ENCODE data around the gene MFSD11.
"Not testable (repeated sequence)": the region's sequence is repeated elsewhere in the genome, so short reads cannot be mapped to it uniquely, and the experiment has no call there.

MFSD11 gene

GRCh38 chr17:76727745-76728456 lies 10.0 kb upstream of the MFSD11 start:
- DNase-seq: no peak

- not testable (repeated sequence) for DNase-seq
Observed at GRCh38 chr17:76731800-76732733, 5.9 kb upstream of the MFSD11 start.

- DNase-seq: no peak
Observed at GRCh38 chr17:76732734-76733617, 4.9 kb upstream of the MFSD11 start.

- DNase-seq: no peak
Observed at GRCh38 chr17:76733618-76733957, 4.3 kb upstream of the MFSD11 start.

- DNase-seq: no peak
Observed at GRCh38 chr17:76734080-76734840, 3.7 kb upstream of the MFSD11 start.

GRCh38 chr17:76735006-76735405 lies 2.9 kb upstream of the MFSD11 start:
- no peak for DNase-seq

- DNase-seq: no peak
Observed at GRCh38 chr17:76735586-76736348, 2.2 kb upstream of the MFSD11 start.

- peak; percentile 85 for DNase-seq
Observed at GRCh38 chr17:76736349-76737081, 1.4 kb upstream of the MFSD11 start.

GRCh38 chr17:76737082-76737675 lies 740 bp upstream of the MFSD11 start, which contains the start of gene SRSF2:
Gene SRSF2, minus strand, starts transcription at chr17:76737331. Its CDS starts 171 bp downstream, at chr17:76737160.
- peak; percentile 99 for DNase-seq

DNA sequence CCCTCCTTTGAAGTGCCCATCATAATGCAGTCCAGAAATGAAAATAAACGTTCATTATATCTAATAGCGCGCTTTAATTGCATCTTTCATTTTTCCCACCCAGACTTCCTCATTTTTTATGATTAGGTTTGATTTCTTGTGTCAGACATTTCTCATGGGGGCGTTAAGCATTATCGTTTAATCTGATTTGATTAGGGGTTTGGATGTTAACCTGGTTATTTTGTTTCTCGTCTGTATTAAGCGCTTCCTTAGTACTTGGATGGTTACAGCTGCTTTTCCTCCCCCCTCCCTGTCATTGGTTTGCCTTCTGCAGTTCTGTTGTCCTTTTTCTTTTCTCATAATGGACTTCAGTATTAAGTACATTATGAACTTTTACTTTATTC lies 540 bp downstream of the MFSD11 start:
- no peak for DNase-seq

DNA sequence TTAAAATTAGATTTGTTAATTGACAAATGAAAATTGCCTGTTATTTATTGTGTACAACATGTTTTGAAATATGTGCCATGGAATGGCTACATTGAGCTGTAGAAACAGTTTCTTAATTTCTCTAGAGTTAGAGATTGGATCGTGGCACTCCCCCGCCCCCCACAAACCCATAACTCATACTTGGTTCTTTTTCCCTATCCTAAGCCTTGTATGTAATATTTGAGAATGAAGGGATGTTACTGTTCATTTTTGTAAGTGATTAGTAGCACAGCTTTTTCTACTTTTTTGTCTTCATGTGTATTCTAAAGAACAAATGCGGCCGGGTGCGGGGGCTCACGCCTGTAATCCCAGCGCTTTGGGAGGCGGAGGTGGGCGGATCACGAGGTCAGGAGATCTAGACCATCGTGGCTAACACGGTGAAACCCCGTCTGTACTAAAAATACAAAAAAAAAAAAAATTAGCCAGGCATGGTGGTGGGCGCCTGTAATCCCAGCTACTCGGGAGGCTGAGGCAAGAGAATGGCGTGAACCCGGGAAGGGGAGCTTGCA lies 1.7 kb downstream of the MFSD11 start:
- DNase-seq: not testable (repeated sequence)

GRCh38 chr17:76740329-76741118 lies 2.6 kb downstream of the MFSD11 start:
- peak; percentile 37 for DNase-seq

DNA sequence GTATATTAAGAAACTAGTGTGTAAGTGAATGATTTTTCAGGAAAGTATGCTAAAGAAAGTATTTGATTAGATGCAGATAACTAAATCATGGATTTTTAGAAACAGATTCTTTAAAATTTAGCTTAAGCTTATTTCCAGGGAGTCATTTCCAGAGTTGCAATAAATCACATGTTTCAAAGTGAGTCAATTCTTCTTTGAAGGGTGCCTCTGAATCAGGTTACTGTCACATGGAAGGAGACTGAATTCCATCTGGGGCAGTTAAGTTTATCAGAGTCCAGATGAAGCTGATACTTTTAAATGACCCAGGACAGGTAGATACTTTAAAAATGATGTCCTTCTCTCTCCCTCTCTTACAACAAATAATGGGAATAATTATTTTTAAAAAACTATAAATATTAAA lies 5.0 kb downstream of the MFSD11 start:
- DNase-seq: no peak

- no peak for DNase-seq
Observed at GRCh38 chr17:76744747-76745146, 6.8 kb downstream of the MFSD11 start.

GRCh38 chr17:76745785-76746184 lies 7.9 kb downstream of the MFSD11 start:
- not testable (repeated sequence) for DNase-seq

DNA sequence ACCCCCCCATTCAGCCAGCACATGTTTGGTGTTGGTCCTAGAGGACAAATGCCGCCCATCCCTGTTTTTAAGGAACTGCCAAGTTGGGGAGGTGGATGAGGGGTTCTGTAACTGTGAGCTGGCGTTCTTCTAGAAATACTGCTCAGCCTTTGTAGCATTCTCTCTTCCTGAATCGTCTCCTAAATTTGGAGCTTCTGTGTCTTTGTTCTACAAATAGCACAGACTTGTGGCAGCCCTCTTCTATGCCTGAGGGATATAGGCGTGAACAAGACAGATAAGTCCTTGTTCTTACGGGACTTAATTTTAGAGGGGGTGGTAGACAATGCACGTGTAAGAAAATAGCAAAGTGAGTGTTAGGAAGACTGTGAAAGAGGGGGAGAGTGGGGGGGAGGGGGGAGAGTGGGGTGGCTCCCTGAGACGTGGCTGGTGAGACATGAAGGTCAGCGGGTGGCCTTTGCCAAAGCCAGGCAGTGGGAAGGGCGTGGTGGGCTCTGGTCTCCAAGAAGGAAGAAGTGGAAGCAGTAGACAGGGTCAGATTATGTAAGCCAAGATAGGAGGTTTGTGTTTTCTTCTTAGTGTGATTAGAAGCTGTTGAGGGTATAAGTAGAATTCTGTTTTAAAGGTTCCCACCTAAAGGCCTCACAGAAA lies 9.9 kb downstream of the MFSD11 start:
- DNase-seq: no peak

DNA sequence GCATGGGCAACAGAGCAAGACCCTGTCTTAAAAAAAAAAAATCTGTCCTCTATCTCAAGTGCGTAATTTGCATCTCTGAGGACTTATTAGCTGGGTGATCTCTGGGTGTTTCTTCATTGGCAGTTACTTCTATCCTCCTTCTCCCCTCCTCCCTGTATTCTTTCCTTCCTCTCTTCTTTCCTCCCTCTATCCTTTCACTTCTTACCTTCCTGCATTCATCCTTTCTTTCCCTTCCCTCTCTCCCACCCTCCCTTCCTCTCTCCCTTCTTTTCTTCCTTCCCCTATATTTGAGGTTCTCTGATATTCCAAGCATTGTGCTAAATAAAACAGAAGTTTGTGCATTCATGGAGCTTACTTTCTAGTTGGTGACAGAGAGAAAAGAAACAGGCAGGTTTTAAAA lies 10.7 kb downstream of the MFSD11 start:
- DNase-seq: no peak

- DNase-seq: no peak
Observed at GRCh38 chr17:76751416-76751993, 13.6 kb downstream of the MFSD11 start.

All from left hindlimb (tissue), 1 donor.